Measurements from ENCODE around the gene PINLYP.

- TF ChIP-seq CTCF (IDR thresholded peaks at IDR 0.05), result no peak
- TF ChIP-seq POLR2A (IDR thresholded peaks at IDR 0.05), result no peak
Measured at GRCh38 chr19:43596842-43597461, 21.4 kb downstream of the PINLYP start.

Data from right lobe of liver (tissue), 4 donors.